ENCODE measurements around the gene GFPT1. TPM values are rescaled to one million over a fixed set of nuclear protein-coding genes. Genes with fewer than 3 reads are reported as not detected.

The GFPT1 gene
- polyA plus RNA-seq, 1 donor = 43.1 TPM

DNA sequence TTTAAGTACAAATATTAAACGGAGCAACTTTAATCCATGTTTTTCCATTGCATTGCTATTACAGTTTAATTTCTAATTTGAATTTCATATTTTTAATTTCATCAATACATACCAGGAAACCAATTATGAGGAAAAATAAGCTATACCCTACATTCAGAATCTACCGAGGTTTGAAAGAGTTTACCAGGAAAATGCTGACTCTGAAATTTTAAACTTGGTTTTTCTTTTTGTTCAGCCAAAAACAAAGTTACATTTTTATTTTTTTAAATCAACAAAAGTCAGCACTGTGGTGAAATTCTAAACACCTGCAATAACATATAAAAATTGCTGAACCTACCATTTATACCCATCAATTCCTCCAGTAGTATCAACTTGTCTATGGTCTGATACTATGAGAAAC is 53.7 kb downstream of the GFPT1 start:
- no peak for DNase-seq

DNA sequence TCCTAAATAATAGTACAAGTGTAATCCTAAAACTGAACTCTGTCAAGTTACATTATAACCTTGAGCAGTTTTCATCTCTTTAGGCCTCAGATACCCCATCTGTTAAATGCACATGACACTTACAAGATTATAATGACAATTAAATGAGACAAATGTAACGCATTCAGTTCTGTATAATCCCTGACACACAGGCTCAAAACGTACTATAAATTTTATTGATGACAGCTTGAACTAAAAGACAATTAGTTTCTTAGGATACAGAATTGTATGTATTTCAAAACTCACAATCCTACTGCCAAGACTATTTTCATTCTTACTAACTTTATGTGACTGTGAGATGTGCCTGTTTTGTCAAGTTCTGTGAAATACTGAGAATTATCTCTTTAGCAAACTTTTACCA is 56.2 kb downstream of the GFPT1 start:
- no peak for DNase-seq

DNA sequence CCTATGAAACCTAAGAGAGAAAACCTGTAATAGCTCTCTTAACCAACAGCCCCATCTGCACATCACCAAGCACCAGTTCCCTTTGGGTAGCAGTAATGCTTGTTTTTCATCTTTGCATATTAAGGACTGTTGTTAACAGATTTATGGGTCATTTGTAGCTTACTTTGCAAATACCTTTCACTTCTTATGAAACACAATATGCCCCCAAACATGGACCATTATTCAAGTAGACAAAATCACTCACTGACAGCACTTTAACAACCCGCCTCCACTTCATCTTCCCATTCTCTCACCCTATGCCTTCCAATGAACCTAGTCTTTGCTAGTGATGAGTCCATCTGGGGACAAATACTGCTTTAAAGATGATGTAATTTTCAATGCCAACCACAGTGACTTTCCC is 64.4 kb downstream of the GFPT1 start:
- no peak for DNase-seq

DNA sequence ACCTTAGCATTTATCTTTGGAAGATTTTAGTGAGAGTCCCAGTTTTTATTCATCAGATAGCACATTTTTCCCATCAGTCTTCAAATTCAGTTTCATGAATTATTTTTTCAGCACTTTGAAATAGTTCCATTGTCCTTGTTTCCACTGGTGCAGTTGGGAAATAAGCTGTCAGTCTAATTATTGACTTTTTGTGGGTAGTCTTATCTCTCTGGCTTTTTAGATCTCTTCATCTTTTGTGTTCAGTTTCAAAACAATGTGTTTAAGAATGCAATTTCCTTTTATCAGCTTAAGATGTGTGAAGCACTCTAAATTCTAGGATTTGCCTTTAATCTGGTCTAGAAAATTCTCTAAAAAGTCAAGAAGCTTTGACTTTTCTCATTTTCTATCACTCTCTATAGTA is 70.5 kb downstream of the GFPT1 start:
- DNase-seq = no peak

DNA sequence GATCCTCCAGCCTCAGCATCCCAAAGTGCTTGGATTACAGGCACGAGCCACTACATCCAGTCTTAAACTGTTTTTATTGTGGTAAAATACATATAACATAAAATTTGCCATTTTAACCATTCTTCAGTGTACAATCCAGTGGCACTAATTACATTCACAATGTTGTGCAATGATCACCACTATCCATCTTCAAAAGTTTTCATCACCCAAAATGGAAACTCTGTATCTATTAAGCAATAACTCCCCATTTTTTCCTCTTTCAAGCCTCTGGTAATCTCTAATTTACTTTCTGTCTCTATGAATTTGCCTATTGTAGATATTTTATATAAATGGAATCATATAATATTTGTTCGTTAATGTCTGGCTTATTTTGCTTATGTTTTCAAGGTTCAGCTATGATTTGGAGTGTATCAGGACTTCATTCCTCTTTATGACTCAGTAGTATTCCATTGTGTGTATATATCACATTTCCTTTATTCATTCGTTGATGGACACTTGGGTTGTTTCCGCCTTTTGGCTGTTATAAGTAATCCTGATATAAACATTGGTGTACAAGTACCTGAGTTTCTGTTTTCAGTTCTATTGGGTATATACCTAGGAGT is 71.8 kb downstream of the GFPT1 start:
- DNase-seq = no peak

DNA sequence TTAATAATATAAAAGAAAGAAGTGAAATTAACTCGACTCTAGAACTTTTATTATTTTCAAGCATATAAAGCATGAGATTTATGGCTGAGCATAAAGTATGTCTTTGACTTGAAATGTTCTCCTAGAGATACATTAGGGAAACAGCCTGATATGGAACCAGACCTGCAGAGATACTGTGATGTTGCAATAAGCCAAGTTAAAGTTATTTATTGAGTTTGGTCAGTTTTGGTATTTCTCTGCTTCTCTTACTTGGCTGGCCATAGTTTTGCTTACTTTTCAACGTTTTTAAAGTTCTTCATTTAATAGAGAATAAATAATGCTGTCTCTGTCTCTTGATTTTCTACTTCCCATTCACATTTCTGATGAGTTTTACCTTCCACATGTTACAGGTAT is 76.0 kb downstream of the GFPT1 start:
- no peak for DNase-seq

DNA sequence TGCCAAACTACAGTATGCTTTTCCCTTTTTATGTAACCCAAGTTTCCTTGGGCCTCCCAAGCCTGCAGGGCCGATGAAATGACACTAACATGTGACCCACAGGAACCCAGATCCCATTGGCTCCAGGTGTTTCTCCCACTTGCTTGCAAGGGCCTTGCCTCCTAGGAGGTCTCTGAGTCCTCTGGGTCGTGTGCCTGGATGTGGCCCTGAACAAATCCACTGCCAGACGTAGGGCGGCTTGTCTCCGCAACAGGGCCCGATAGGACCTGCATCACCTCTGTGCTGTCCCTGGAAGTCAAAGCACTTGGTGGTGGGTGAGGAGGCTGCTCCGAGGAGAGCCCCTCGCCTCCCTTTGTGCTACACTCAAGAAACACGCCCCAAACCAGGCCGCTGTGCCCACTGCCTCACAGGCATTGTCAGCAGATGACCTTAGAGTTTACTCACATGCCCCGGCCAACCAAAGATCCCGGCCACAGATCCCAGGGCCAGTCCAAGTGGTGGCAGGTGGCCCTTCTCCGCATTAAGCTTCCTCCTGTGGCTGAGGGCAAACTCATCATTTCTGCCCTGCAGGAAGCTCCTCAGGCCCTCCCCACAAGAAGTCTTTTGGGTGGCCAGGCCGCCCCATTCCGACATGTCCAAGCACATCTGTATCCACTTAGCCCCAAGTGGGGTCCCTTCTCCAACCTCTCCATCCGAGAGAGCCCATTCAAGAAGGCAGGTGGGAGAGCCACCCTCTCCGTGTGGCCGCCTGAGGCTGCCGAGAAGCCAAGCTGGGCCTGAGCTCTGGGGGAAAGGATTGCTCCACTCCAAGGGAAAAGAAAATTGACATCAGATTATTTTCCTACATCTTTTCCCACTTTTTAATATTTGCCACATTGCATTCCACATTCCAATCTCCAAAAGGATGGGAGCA is 76.7 kb downstream of the GFPT1 start:
- no peak for DNase-seq

DNA sequence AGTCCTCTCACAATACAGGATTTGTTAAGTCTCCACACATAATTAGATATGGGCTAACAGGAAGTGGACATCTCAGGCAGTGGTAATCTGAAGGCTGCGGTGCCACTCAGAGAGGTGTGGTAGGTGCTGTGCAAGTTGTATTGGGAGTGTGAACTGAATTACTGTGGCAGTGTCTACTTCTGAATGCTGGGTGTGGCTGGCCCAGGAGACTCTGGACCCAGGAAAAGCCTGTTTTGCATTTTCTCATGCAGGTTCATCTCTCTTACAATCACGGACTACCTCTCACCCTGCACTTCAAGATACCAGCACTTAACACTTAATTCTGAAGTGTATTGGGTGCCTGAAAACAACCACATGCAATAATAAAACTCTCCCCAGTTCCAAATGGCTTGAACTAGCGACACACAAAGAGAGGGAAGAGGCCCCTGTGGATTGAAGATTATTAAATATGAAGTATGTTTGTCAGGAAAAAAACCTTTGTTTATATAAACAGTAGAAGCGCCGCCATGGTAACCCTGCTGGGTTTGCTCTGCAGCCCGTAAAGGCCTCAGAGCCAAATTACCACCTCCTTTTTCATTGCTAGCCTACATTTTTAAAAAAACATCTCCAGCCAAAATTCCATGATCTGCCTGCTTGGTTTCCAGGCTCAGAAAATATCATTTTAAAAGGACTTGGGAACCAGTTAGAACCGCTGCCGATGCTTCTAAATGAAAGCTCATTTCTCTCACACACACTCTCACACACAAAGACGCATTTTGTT is 77.5 kb downstream of the GFPT1 start:
- peak; percentile 64 for DNase-seq

DNA sequence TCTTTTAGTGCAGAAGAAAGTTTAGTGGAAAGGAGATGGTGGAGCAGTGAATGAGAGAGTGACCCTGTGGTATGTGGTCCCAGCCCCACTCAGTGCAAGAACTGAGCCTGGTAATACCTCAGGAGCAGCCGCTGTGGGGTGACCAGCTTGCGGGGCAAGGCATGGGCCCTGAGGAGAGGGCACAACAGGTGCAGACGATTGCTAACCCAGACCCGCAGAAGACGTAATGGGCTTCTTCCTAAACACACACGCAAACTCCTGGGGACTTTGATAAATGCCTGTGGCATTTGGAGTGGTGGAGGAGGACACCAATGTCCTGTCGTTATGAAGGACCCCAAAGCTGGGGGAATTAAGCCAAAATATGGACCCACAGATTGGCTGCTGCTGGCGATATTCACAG is 78.7 kb downstream of the GFPT1 start:
- DNase-seq = no peak

DNA sequence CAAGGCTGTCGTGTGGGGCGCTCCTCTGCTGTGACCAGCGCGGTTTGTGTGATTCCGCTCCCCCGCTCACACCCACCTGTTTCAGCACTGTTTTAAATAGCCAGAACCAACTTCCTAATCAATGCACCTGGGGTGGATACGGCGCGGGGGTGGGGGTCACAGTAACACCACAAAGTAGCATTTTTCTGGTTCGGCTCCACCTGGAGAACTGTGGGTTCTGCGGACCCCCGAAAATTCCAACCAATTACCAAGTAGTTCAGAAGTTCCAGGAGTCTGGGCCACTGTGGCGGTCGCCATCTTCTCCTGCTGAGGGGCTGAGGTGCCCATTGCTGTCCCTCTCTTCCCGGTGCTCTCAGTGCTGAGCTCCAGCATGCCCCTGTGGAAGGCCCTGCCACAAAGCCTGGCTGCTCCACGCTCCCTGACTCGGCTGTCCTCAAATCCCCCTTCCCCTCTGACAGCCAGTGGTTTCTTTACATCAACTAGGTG is 79.4 kb downstream of the GFPT1 start:
- no peak for DNase-seq

DNA sequence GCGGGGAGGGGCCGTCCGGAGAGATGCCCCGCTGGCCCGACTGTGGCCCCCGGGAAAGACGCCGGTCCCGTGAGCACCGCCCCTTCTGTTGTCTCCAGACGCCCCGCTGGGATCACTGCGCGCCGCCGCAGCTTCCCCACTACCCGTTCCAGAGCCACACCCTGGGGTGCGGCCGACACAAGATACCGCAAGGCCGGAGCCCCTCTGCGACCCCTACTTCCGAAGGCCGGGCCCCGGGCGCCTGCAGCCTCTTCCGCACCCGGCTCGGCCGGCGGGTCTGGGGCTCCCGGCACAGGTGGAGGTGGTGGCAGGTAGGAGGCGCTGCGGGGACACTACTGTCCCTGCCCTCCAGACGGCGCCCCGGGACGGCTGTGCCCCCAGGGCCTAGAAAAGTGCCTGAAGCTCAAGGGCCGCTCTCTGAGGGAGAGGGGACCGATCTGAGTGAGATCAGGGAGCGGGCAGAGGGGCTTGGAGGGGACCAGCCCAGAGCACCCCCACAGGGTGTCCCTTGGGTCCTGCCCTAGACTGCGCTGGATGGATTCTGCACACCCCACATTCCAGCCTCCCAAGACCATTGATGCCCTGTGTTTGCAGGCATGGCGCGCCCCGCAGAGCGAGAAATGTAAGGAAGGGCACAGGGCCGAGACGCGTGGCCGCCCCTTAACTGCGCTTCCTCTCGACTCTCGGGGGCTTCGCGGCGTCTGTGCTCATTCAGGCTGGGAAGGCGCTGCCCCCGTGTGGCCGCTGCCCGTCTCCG is 80.0 kb downstream of the GFPT1 start:
- peak; percentile 86 for DNase-seq

DNA sequence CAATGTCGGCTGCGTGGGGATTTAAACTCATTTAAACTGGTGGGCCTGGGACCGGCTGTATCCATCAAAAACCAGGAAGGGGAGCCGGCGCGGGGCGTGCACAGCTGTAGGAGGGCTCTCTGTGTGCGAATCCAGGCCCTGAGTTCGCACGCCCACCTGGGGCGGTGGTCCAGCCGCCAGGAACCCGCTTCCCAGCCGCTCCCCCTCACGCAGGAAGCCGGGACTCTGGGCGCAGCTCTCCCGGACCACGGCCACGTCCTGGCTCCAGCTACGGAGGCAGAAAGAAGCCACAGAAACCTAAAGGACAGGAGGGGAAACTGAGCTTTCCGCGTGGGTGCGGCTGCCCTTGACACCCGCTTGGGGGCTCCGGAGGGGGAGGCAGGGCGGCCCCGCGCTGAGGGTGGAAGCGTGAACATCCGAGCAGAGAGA is 80.6 kb downstream of the GFPT1 start:
- DNase-seq = peak; percentile 20

DNA sequence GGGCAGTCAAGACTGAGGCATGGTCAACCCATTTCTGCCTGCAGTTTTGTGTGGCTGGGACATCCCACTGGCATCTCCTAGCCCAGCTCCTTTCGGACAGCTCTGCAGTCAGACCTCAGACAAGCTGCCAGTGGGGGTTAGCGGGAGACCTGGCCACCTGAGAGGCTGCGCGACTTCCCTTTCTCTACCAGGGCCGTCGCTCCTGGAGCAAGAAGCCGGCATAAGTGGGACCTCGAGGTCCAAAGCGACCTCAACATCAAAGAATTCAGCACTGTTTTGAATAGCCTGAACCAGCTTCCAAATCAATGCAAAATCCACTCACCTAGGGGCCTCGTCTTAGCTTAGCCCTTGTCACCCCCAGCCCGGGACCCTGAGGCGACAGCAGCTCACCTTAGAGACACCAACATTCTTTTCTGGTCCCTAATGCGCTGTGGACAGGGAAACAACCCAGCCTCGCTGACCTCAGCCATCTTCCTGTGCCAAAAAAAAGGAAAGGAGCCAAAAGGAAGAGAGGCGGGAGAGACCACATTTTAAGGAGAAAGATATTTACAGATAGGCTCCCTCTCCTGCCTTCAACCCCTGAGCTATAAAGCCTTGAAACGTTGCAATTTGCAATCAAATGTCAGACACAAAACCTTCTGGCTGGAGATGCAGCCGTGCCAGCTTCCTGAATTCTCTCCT is 81.2 kb downstream of the GFPT1 start:
- DNase-seq = no peak

DNA sequence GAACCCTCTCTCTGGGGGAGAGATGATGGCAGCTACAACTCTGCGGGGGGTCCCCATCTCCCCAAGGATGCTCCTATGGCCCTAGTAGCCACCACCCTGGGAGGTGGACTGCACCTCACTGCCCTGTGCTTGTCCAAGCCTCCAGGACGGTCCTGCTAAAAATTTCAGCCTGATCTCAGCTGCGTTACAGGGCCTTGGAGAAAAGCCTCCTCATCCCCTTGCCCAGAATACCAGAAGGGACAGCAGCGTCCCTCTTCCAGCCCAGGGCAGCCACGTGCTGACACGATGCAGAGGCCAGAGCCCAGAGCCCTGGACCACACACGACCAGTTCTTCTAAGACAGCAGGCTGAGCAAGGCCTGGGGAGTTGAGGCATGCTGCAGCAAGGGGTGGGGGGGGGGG is 81.9 kb downstream of the GFPT1 start:
- DNase-seq = no peak

DNA sequence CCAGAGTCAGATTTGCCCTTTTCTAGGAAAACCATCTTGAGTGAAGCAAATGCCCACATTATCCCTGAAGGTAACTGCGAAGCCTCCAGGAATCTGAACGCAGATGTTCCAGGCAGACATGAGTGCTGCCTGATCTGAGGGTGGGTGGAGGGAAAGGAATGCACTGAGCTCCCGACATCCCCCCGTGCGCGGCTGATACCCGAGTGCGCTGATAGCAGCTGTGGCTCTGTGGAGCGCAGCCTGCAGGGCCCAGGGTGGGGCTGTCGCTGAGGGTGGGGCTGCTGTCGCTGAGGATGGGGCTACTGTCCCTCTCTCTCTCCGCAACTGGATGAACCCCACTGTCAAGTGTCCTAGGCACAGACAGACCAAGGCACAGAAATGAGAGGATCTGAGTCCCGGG is 82.4 kb downstream of the GFPT1 start:
- no peak for DNase-seq

DNA sequence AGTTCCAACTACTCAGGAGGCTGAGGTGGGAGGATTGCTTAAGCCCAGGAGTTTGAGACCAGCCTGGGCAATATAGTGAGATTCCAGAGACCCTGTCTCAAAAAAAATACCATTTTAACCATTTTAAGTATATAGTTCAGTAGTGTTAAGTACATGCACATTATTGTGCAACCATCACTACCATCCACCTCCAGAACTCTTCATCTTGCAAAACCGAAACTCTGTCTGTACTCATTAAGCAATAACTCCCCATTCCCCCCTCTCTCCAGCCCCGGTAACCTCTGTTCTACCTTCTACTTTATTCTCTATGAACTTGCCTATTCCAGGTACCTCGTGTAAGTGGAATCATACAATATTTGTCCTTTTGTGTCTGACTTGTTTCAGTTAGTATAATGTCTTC is 86.4 kb downstream of the GFPT1 start:
- DNase-seq = no peak

DNA sequence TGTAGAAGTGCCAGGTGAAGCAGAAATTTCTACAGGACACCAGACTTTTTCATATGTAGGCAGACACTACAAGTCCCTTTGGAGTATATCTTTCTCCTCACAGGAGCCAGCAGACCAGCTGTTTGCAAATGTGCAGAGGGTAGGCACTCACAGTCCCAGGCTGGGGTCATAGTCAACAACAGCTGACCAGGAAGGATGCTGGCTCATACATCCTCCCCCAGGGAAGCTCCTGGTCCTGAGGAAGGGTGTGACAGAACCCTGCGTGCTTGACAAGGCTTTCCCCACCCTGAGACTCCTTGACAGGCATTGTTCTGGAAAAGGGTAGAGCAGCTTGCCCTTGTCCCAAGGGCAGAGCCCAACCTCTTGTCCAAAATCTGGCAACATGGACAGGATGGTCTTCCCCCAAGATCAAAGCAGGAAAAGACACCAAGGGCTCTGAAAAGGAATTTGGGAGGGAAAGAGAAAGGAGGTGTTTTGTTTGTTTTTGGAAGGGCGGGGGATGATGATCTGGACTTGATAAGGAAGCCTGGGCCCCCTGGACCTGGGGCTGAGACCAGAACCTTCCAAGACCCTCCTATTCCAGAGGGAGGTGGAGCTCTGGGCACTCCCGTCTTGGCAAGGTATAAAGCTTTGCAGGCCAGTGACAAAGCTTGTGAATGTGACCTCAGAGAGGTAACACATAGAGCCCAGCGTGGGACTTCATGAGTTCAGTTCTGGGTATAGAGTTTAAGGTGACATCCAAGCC is 87.1 kb downstream of the GFPT1 start:
- DNase-seq = no peak

DNA sequence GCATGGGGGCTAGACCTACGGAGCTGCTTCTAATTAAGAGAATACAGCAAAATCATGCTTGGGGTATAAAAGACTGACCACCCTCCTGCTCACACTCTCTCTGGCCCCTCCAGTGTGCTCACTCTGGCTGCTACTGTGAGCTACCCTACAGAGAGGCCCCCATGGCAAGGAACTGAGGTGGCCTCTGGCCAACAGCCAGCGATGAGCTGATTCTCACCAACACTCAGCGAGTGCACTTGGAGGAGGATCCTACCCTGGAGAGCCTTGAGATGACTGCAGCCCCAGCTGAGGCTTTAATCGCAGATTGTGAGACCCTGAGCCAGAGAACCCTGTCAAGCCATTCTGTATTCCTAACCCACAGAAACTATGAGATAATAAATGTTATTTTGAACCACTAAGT is 88.2 kb downstream of the GFPT1 start:
- no peak for DNase-seq

DNA sequence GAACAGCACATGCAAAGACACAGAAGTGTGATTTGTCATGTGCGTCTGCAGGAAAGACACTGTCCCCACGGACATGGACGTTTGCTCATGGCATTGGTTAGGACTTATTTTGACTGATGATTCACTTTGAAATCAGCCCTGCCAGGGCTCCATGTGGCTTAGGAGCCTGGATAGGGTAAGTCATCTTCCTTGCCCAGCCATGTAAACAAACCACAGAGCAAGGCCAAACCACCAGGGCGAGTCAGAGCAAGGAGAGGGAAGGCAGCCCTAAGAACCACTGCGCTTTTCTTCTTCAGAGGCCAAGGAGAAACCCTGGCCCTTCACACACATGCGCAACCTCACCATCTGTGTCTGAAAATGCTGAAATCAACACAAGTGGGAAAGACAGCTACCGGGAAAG is 88.8 kb downstream of the GFPT1 start:
- DNase-seq = no peak

DNA sequence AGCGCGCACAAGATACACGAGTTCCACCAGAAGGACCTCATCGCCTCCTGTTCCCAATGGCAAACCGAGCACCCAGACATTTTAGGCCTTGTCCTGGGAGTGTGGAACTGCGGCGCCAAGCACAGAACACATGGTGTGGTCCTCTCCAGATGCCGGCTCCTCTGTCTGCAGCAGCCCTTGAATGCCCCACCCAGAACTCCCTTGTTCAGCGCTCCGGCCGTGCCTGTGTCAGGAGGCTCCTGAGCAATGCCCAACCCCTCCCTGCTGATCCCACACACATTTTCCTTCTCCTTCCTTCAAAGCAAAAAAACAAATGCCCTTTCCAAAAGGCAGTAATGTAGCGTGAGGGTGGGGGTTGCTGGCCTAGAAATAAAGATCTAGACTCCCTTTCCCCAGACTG is 89.8 kb downstream of the GFPT1 start:
- no peak for DNase-seq

DNA sequence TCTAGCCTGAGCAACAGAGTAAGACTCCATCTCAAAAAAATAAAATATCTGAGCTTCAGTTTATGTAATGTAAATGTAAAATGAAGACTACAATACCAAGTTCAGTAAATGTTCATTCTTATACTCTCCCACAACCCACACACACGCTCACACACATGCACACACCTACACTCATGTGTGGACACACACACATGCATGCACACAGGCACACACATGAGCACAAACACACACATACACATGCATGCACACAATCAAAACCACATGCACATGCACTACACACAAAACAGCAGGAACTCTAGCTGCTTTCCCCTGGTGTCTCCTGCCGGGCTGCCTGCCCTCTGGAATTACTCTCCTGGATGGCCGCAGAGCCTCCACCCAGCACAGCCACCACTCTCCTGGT is 90.6 kb downstream of the GFPT1 start:
- no peak for DNase-seq

Data from left kidney (tissue), 2 donors.